A549 (cell line): ENCODE results near the gene LUZP1.

Experiments
- EP300 ChIP-seq, 2 experiments: fragments of >200 bp; sonication (Bioruptor Twin); formaldehyde crosslinking; IDR thresholded peaks; 2 replicates in 1 of 2; 3 replicates in 1 of 2; pipeline ENCODE4 v1.6.1; 2016 to 2017
- FOSL2 ChIP-seq, 2 experiments: fragments of 450-650 bp in 1 of 2; fragments of >200 bp in 1 of 2; sonication (Bioruptor Twin) in 1 of 2; formaldehyde crosslinking; IDR thresholded peaks; 2 replicates each; pipeline versions ENCODE4 v1.5.0 to v1.6.1; 2016 to 2020; ENCODE audit warnings: mild to moderate bottlenecking in 1 of 2, moderate library complexity in 1 of 2
- NR3C1 ChIP-seq: fragments of >200 bp; sonication (Bioruptor Twin); formaldehyde crosslinking; IDR thresholded peaks from 3 replicates; pipeline ENCODE4 v1.6.1; 2017
- TF ChIP-seq, protein P1 (sequence below): IDR thresholded peaks from 2 replicates; pipeline ENCODE4 v1.6.1; 2012
- TF ChIP-seq, protein P2 (sequence below): fragments of >200 bp; sonication (Bioruptor Twin); formaldehyde crosslinking; IDR thresholded peaks from 3 replicates; pipeline ENCODE4 v1.5.1; 2016
- TF ChIP-seq, protein P3 (sequence below): fragments of >200 bp; sonication (Bioruptor Twin); formaldehyde crosslinking; IDR thresholded peaks from 3 replicates; pipeline ENCODE4 v1.6.1; 2016

DNA sequence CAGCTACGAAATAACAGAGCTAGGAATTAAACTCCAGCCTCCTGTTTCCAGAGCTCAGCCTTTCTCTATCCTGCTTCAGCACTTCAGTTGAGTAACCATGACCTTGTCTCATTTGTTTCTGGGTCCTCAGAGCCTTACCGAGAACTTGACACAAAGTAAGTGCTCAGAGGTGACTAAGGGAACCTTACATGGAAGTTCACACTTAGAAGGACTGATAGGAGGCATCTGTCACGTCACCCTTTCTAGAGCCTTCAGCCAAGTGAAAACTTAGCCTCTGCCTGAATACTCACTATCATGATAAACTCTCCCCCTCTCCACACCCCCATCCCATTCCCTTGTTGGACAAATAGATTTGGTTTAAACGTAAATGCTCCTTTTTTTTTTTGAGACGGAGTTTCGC, 9.8 kb upstream of the LUZP1 start:
- TF ChIP-seq NR3C1 (no peak), FOSL2 (IDR thresholded peaks at IDR 0.05) (no peak), FOSL2 (CRISPR knock-in tag; IDR thresholded peaks at IDR 0.05) (no peak), EP300 (IDR thresholded peaks at IDR 0.05) (no peak)
- TF ChIP-seq, protein P1, sequence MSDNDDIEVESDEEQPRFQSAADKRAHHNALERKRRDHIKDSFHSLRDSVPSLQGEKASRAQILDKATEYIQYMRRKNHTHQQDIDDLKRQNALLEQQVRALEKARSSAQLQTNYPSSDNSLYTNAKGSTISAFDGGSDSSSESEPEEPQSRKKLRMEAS: no peak
- TF ChIP-seq, protein P2, sequence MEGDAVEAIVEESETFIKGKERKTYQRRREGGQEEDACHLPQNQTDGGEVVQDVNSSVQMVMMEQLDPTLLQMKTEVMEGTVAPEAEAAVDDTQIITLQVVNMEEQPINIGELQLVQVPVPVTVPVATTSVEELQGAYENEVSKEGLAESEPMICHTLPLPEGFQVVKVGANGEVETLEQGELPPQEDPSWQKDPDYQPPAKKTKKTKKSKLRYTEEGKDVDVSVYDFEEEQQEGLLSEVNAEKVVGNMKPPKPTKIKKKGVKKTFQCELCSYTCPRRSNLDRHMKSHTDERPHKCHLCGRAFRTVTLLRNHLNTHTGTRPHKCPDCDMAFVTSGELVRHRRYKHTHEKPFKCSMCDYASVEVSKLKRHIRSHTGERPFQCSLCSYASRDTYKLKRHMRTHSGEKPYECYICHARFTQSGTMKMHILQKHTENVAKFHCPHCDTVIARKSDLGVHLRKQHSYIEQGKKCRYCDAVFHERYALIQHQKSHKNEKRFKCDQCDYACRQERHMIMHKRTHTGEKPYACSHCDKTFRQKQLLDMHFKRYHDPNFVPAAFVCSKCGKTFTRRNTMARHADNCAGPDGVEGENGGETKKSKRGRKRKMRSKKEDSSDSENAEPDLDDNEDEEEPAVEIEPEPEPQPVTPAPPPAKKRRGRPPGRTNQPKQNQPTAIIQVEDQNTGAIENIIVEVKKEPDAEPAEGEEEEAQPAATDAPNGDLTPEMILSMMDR: no peak
- TF ChIP-seq, protein P3, sequence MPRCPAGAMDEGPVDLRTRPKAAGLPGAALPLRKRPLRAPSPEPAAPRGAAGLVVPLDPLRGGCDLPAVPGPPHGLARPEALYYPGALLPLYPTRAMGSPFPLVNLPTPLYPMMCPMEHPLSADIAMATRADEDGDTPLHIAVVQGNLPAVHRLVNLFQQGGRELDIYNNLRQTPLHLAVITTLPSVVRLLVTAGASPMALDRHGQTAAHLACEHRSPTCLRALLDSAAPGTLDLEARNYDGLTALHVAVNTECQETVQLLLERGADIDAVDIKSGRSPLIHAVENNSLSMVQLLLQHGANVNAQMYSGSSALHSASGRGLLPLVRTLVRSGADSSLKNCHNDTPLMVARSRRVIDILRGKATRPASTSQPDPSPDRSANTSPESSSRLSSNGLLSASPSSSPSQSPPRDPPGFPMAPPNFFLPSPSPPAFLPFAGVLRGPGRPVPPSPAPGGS: no peak
